IMR-90 (cell line): ENCODE measurements around the gene PIEZO1. TPM values are rescaled to one million over a fixed set of nuclear protein-coding genes. Genes with fewer than 3 reads are reported as not detected.

Experiments
- ATAC-seq: fragments of 200-7000 bp; cut with Tn5 transposase; 2 replicates; pipeline ENCODE4 v1.9.1; 2020; ENCODE audit warnings: low read depth, mild to moderate bottlenecking, moderate library complexity
- BruUV-seq: library from RNA; stranded (reverse); fragments of 400-500 nt; replicated peaks from 2 replicates; lab custom pipeline; 2021; lab: Mats Ljungman, UMichigan
- CTCF ChIA-PET: fragments of 300-600 bp; formaldehyde crosslinking; extraction: SDS; loops from one replicate; lab custom pipeline; 2021; ENCODE audit warnings: antibody characterized with exemption; lab: Yijun Ruan, JAX
- POLR2A ChIA-PET: fragments of 300-600 bp; sonication (Branson Sonifier 250); formaldehyde crosslinking; loops from one replicate; lab custom pipeline; 2022; ENCODE audit warnings: antibody characterized with exemption; ENCODE audit not compliant: unreplicated experiment; lab: Charles Lee
- DNase-seq: peaks from one replicate; pipeline ENCODE4 v3.0.0; 2013
- H2AFZ ChIP-seq: replicated peaks from 2 replicates; pipeline ENCODE3; 2013; ENCODE audit warnings: low read length, mild to moderate bottlenecking; ENCODE audit not compliant: poor library complexity
- H2AK5ac ChIP-seq: 2 replicates; pipeline ENCODE4 v1.6.1; 2013; ENCODE audit warnings: low read depth, low read length, inconsistent platforms
- H2AK9ac ChIP-seq: replicated peaks from 2 replicates; pipeline ENCODE3; 2013; ENCODE audit warnings: mild to moderate bottlenecking, low read depth, low read length, moderate library complexity; ENCODE audit not compliant: poor library complexity
- H2BK120ac ChIP-seq: 2 replicates; pipeline ENCODE4 v1.6.1; 2013; ENCODE audit warnings: low read depth, low read length, inconsistent platforms
- H2BK15ac ChIP-seq: 3 replicates; pipeline ENCODE4 v1.6.1; 2013; ENCODE audit warnings: low read depth, low read length, inconsistent platforms
- H2BK20ac ChIP-seq: 2 replicates; pipeline ENCODE4 v1.6.1; 2013; ENCODE audit warnings: low read depth, mild to moderate bottlenecking, inconsistent platforms, low read length, moderate library complexity
- H2BK5ac ChIP-seq: 2 replicates; pipeline ENCODE4 v1.6.1; 2013; ENCODE audit warnings: mild to moderate bottlenecking, low read depth, low read length, inconsistent platforms; ENCODE audit not compliant: poor library complexity, severe bottlenecking
- H3K14ac ChIP-seq: replicated peaks from 2 replicates; pipeline ENCODE4 v1.6.1; 2013; ENCODE audit warnings: low read depth, low read length, inconsistent platforms
- H3K18ac ChIP-seq: 2 replicates; pipeline ENCODE4 v1.6.1; 2013; ENCODE audit warnings: low read depth, low read length, control low read depth
- H3K23ac ChIP-seq: 2 replicates; pipeline ENCODE4 v1.6.1; 2013; ENCODE audit warnings: low read depth, low read length, inconsistent platforms
- H3K27ac ChIP-seq: 2 replicates; pipeline ENCODE4 v1.5.1; 2013; ENCODE audit warnings: mild to moderate bottlenecking, control low read depth, low read length; ENCODE audit not compliant: insufficient read depth
- H3K27me3 ChIP-seq: 2 replicates; pipeline ENCODE4 v1.6.1; 2013; ENCODE audit warnings: low read length; ENCODE audit not compliant: control insufficient read depth, insufficient read depth
- H3K36me3 ChIP-seq: 2 replicates; pipeline ENCODE4 v1.6.1; 2013; ENCODE audit warnings: low read length, mixed read lengths; ENCODE audit not compliant: control insufficient read depth, insufficient read depth
- H3K4ac ChIP-seq: 2 replicates; pipeline ENCODE4 v1.6.1; 2013; ENCODE audit warnings: low read depth, low read length, inconsistent platforms
- H3K4me1 ChIP-seq: 2 replicates; pipeline ENCODE4 v1.6.1; 2013; ENCODE audit warnings: low read length, mixed read lengths; ENCODE audit not compliant: control insufficient read depth, insufficient read depth
- H3K4me2 ChIP-seq: 2 replicates; pipeline ENCODE4 v1.6.1; 2013; ENCODE audit warnings: low read depth, mild to moderate bottlenecking, control low read depth, low read length, moderate library complexity
- H3K4me3 ChIP-seq: 2 replicates; pipeline ENCODE4 v1.5.1; 2013; ENCODE audit warnings: low read depth, mild to moderate bottlenecking, control low read depth, low read length, moderate library complexity; ENCODE audit not compliant: insufficient read depth
- H3K56ac ChIP-seq: 2 replicates; pipeline ENCODE4 v1.6.1; 2013; ENCODE audit warnings: low read length, inconsistent platforms; ENCODE audit not compliant: insufficient read depth; ENCODE audit errors: extremely low read depth
- H3K79me1 ChIP-seq, 2 experiments: 2 replicates each; pipeline ENCODE4 v1.6.1; 2013; ENCODE audit warnings: low read length in 2 of 2, inconsistent platforms in 1 of 2, low read depth in 1 of 2
- H3K9ac ChIP-seq: 2 replicates; pipeline ENCODE4 v1.6.1; 2013; ENCODE audit warnings: low read depth, low read length, control low read depth
- H3K9me1 ChIP-seq: 2 replicates; pipeline ENCODE4 v1.6.1; 2013; ENCODE audit warnings: low read length, inconsistent platforms; ENCODE audit not compliant: insufficient read depth
- H3K9me3 ChIP-seq: 2 replicates; pipeline ENCODE4 v1.6.1; 2013; ENCODE audit warnings: low read length; ENCODE audit not compliant: control insufficient read depth, insufficient read depth
- H4K20me1 ChIP-seq: 2 replicates; pipeline ENCODE4 v1.6.1; 2013; ENCODE audit warnings: low read length, inconsistent platforms; ENCODE audit not compliant: insufficient read depth
- H4K5ac ChIP-seq: 2 replicates; pipeline ENCODE4 v1.6.1; 2013; ENCODE audit warnings: mild to moderate bottlenecking, low read depth, low read length, control low read depth
- H4K8ac ChIP-seq, 2 experiments: 2 replicates each; pipeline ENCODE4 v1.6.1; 2013; ENCODE audit warnings: low read depth in 2 of 2, low read length in 2 of 2, control low read depth in 1 of 2, inconsistent platforms in 1 of 2
- H4K91ac ChIP-seq: 2 replicates; pipeline ENCODE4 v1.6.1; 2013; ENCODE audit warnings: low read depth, low read length, inconsistent platforms; ENCODE audit not compliant: insufficient read depth
- BHLHE40 ChIP-seq: fragments of 150-350 bp; IDR thresholded peaks from 2 replicates; pipeline ENCODE4 v1.6.1; 2016; ENCODE audit warnings: mild to moderate bottlenecking, low read depth, low read length
- CEBPB ChIP-seq: IDR thresholded peaks from 2 replicates; pipeline ENCODE4 v1.6.1; 2012; ENCODE audit warnings: low read depth, low read length, improper control_type of control experiment
- CHD1 ChIP-seq: IDR thresholded peaks from 2 replicates; pipeline ENCODE4 v1.6.1; 2012; ENCODE audit warnings: low read depth, low read length, improper control_type of control experiment
- FOS ChIP-seq: fragments of 150-350 bp; IDR thresholded peaks from 2 replicates; pipeline ENCODE4 v1.6.1; 2016; ENCODE audit warnings: low read depth, low read length
- MAZ ChIP-seq: IDR thresholded peaks from 2 replicates; pipeline ENCODE4 v1.6.1; 2012; ENCODE audit warnings: low read depth, mild to moderate bottlenecking, low read length, improper control_type of control experiment, moderate library complexity, borderline replicate concordance
- POLR2A ChIP-seq: IDR thresholded peaks from 2 replicates; pipeline ENCODE4 v1.6.1; 2012; ENCODE audit warnings: mild to moderate bottlenecking, low read depth, low read length
- RCOR1 ChIP-seq: IDR thresholded peaks from 2 replicates; pipeline ENCODE4 v1.6.1; 2012; ENCODE audit warnings: mild to moderate bottlenecking, low read length, improper control_type of control experiment; ENCODE audit not compliant: insufficient replicate concordance
- RFX5 ChIP-seq: IDR thresholded peaks from 2 replicates; pipeline ENCODE4 v1.8.0; 2012; ENCODE audit warnings: low read depth, mild to moderate bottlenecking, low read length, moderate library complexity
- SMC3 ChIP-seq: fragments of 150-350 bp; IDR thresholded peaks from 2 replicates; pipeline ENCODE4 v1.6.1; 2016; ENCODE audit warnings: low read depth, mild to moderate bottlenecking, antibody characterized with exemption, low read length, moderate library complexity
- WGBS, 2 experiments: methylation state at CpG; one replicate each; pipeline versions ENCODE4 v1.1.5 to v1.1.7; 2013; ENCODE audit warnings: missing lambda C conversion rate in 2 of 2; ENCODE audit not compliant: insufficient read length in 1 of 2; ENCODE audit errors: extremely low coverage in 2 of 2; 5-methylcytosine and 5-hydroxymethylcytosine counted together
- dilution Hi-C: fragments of 300-500 bp; cut with HindIII; formaldehyde crosslinking; loops from one replicate; pipeline ENCODE4 v1.14.3; 2018; ENCODE audit warnings: low sequenced_read_pairs; ENCODE audit not compliant: unreplicated experiment
- in situ Hi-C: fragments of 300-500 bp; cut with MboI; formaldehyde crosslinking; loops from 3 replicates; pipeline ENCODE4 v1.14.3; 2019; ENCODE audit warnings: low sequenced_read_pairs, inconsistent platforms, mixed read lengths
- intact Hi-C: fragments of 100-400 bp; cut with micrococcal nuclease; formaldehyde crosslinking; loops from 2 replicates; pipeline ENCODE4 v1.10.0; 2022
- polyA plus RNA-seq, 3 experiments: library from polyadenylated mRNA; depleted of rRNA; stranded (reverse); fragments of >200 nt; gene quantifications; 2 replicates each; pipeline ENCODE4 v1.2.3, GENCODE V29; 2012; ENCODE audit warnings: low replicate concordance in 1 of 3
- total RNA-seq: library from RNA; depleted of rRNA; stranded (reverse); fragments of >200 nt; gene quantifications from 2 replicates; pipeline ENCODE4 v1.2.3, GENCODE V29; 2012
- TF ChIP-seq, protein P1 (sequence below): conservative IDR thresholded peaks from 2 replicates; pipeline ENCODE4 v1.5.1; 2012; ENCODE audit warnings: mild to moderate bottlenecking, low read depth, low read length, improper control_type of control experiment
- TF ChIP-seq, protein P2 (sequence below): fragments of 150-350 bp; IDR thresholded peaks from 2 replicates; pipeline ENCODE4 v1.6.1; 2016; ENCODE audit warnings: low read depth, mild to moderate bottlenecking, low read length, moderate library complexity, borderline replicate concordance
- TF ChIP-seq, protein P3 (sequence below): fragments of 150-350 bp; IDR thresholded peaks from 2 replicates; pipeline ENCODE4 v1.6.1; 2017; ENCODE audit warnings: mild to moderate bottlenecking, antibody characterized with exemption, low read length, low read depth

Gene PIEZO1
- total and polyA plus RNA-seq, 2 of the 4 experiments (the other 2 are of a cell fraction) = 36.2 to 372 TPM

DNA sequence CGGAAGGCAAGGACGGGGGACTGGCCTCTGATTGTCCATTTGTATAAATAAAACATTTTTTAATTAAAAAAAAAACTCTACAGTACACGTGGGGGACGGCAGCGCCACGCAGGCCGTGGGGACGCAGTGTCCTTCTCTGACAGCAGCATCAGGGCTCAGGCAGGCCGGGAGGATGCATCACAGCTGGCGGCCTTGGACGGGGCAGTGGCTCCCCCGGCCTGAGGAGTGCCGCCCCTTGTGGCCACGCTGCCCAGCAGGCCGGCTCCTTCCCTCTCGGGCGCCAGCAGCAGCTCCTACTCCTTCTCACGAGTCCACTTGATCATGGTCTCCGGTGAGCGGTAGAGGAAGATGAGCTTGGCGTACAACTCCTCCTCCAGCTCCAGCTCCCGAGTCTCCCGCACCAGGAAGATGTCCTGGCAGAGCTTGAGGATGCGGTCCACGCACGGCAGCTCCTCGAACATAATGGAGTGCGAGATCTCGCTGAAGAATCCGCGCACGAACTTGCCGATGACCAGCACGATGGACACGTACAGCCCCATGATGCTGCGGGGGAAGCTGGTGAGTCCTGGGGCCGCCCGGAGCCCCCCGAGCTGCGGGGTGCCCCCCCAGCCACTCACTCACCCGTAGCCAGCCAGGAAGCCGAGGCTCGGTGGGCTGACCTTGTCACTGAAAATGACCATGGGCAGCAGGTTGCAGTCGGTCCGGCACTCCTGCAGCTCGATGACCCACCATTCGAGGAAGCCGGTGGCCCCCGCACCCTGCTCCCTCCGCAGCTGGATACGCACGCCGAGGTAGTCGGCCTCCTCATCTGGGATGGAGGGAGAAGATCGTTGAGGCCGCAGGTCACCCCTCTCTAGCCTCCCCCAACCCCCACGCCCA lies 69.5 kb downstream of the PIEZO1 start:
- WGBS, 2 experiments = 91% methylated on average over 20 of the region's 57 CpGs; no CpG with 5 or more reads in 1 of the 2 experiments
- CTCF ChIA-PET = interaction anchor here (0.6 kb wide), 1 partner anchor 877 kb away, joined by 5 read pairs; no protein-coding TSS in a partner anchor

More for the DNA sequence above, 69.5 kb downstream of the PIEZO1 start:
- no peak overlapping the region for H2AK9ac ChIP-seq
- in situ Hi-C loops (no loop called here), intact Hi-C loops (no loop called here), dilution Hi-C loops (no loop called here)
- TF ChIP-seq, protein P1, sequence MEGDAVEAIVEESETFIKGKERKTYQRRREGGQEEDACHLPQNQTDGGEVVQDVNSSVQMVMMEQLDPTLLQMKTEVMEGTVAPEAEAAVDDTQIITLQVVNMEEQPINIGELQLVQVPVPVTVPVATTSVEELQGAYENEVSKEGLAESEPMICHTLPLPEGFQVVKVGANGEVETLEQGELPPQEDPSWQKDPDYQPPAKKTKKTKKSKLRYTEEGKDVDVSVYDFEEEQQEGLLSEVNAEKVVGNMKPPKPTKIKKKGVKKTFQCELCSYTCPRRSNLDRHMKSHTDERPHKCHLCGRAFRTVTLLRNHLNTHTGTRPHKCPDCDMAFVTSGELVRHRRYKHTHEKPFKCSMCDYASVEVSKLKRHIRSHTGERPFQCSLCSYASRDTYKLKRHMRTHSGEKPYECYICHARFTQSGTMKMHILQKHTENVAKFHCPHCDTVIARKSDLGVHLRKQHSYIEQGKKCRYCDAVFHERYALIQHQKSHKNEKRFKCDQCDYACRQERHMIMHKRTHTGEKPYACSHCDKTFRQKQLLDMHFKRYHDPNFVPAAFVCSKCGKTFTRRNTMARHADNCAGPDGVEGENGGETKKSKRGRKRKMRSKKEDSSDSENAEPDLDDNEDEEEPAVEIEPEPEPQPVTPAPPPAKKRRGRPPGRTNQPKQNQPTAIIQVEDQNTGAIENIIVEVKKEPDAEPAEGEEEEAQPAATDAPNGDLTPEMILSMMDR = no peak
- TF ChIP-seq FOS = no peak
- TF ChIP-seq MAZ = no peak
- TF ChIP-seq, protein P2, sequence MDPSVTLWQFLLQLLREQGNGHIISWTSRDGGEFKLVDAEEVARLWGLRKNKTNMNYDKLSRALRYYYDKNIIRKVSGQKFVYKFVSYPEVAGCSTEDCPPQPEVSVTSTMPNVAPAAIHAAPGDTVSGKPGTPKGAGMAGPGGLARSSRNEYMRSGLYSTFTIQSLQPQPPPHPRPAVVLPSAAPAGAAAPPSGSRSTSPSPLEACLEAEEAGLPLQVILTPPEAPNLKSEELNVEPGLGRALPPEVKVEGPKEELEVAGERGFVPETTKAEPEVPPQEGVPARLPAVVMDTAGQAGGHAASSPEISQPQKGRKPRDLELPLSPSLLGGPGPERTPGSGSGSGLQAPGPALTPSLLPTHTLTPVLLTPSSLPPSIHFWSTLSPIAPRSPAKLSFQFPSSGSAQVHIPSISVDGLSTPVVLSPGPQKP = no peak
- TF ChIP-seq RFX5 = no peak
- TF ChIP-seq RCOR1 = no peak
- no peak for TF ChIP-seq BHLHE40
- no peak for TF ChIP-seq SMC3
- TF ChIP-seq POLR2A = no peak
- TF ChIP-seq, protein P3, sequence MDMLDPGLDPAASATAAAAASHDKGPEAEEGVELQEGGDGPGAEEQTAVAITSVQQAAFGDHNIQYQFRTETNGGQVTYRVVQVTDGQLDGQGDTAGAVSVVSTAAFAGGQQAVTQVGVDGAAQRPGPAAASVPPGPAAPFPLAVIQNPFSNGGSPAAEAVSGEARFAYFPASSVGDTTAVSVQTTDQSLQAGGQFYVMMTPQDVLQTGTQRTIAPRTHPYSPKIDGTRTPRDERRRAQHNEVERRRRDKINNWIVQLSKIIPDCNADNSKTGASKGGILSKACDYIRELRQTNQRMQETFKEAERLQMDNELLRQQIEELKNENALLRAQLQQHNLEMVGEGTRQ = no peak
- TF ChIP-seq CHD1 = no peak
- TF ChIP-seq CEBPB = no peak
- H3K9me3 ChIP-seq = no peaks in the 10 kb centered on the region
- H4K91ac ChIP-seq = no peak overlapping the region
- H2BK5ac ChIP-seq = no peak overlapping the region
- H3K56ac ChIP-seq = no peak overlapping the region
- no peak overlapping the region for H4K8ac ChIP-seq
- ATAC-seq (no peak), DNase-seq (no peak)
- no peak overlapping the region for H2AK5ac ChIP-seq
- H2BK120ac ChIP-seq = no peak overlapping the region
- peaks cover 5 to 35% of the 10 kb centered on the region in 2 experiments; a peak in 2 of 4 replicates for H3K79me1 ChIP-seq
- no peak overlapping the region for H3K27ac ChIP-seq
- H3K4me1 ChIP-seq = no peaks in the 10 kb centered on the region
- H3K9me1 ChIP-seq = no peaks in the 10 kb centered on the region
- no peak overlapping the region for H3K4ac ChIP-seq
- no peaks in the 10 kb centered on the region for H3K27me3 ChIP-seq
- POLR2A ChIA-PET = no interaction called here
- H3K36me3 ChIP-seq = peaks cover 69% of the 10 kb centered on the region
- no peak overlapping the region for H3K4me3 ChIP-seq
- H2BK20ac ChIP-seq = no peak overlapping the region
- H3K18ac ChIP-seq = no peak overlapping the region
- no peak overlapping the region for H2BK15ac ChIP-seq
- H3K14ac ChIP-seq = no peak overlapping the region
- BruUV-seq = no TSS peak
- H2AFZ ChIP-seq = no peak overlapping the region
- no peak overlapping the region for H3K23ac ChIP-seq
- H4K20me1 ChIP-seq = peaks cover 37% of the 10 kb centered on the region
- no peak overlapping the region for H4K5ac ChIP-seq
- no peak overlapping the region for H3K9ac ChIP-seq
- no peak overlapping the region for H3K4me2 ChIP-seq
